K562 (cell line): Measurements from ENCODE around the gene C2orf81.

Experiments
- CREB1 ChIP-seq, 2 experiments: sonication (generic) in 1 of 2; formaldehyde crosslinking in 1 of 2; IDR thresholded peaks; 2 replicates each; pipeline versions ENCODE4 v1.6.1 to v1.8.0; 2012 to 2022; ENCODE audit warnings: inconsistent platforms in 1 of 2, mild to moderate bottlenecking in 1 of 2, missing genetic modification reagents in 1 of 2, moderate library complexity in 1 of 2
- CTCF ChIP-seq, 3 experiments: IDR thresholded peaks in 2 of 3; conservative IDR thresholded peaks in 1 of 3; 2 replicates each; pipeline ENCODE4 v1.5.1; 2011 to 2012; ENCODE audit warnings: low read length in 3 of 3, mild to moderate bottlenecking in 3 of 3, control low read depth in 2 of 3, improper control_type of control experiment in 1 of 3, inconsistent platforms in 1 of 3, low read depth in 1 of 3, mixed read lengths in 1 of 3, moderate library complexity in 1 of 3; ENCODE audit not compliant: insufficient read depth in 2 of 3
- POLR2AphosphoS5 ChIP-seq: IDR thresholded peaks from 2 replicates; pipeline ENCODE4 v1.6.1; 2011; ENCODE audit warnings: mild to moderate bottlenecking, low read depth, low read length, moderate library complexity; ENCODE audit not compliant: control insufficient read depth, insufficient read depth
- RAD21 ChIP-seq, 2 experiments: fragments of 250-450 bp in 1 of 2; fragments of 450-650 bp in 1 of 2; sonication (Bioruptor Pico) in 1 of 2; formaldehyde crosslinking in 1 of 2; IDR thresholded peaks in 1 of 2; conservative IDR thresholded peaks in 1 of 2; 2 replicates each; pipeline versions ENCODE4 v1.4.0 to v1.8.0; 2020 to 2022; ENCODE audit warnings: mild to moderate bottlenecking in 2 of 2, moderate library complexity in 1 of 2
- ZNF436 ChIP-seq: fragments of 250-450, 450-650 bp; sonication (Bioruptor Pico); formaldehyde crosslinking; IDR thresholded peaks from 2 replicates; pipeline ENCODE4 v1.7.0; 2020; ENCODE audit warnings: mild to moderate bottlenecking

GRCh38 chr2:74407682-74408081 is 13.7 kb downstream of the C2orf81 start:
- TF ChIP-seq CTCF (IDR thresholded peaks at IDR 0.05 in 2 of 3, conservative IDR thresholded peaks at IDR 0.05 in 1 of 3; ENCODE audit: insufficient read depth in 2 of 3, low read depth in 1 of 3, low read length in 3 of 3) (no peak), CREB1 (IDR thresholded peaks at IDR 0.05) (no peak), CREB1 (CRISPR knock-in tag; IDR thresholded peaks at IDR 0.05) (no peak), ZNF436 (CRISPR knock-in tag) (no peak), RAD21 (CRISPR knock-in tag; conservative IDR thresholded peaks at IDR 0.05 in 1 of 2, IDR thresholded peaks at IDR 0.05 in 1 of 2) (no peak), POLR2AphosphoS5 (no peak)
